ENCODE data around the gene SNX4.

The SNX4 gene

DNA sequence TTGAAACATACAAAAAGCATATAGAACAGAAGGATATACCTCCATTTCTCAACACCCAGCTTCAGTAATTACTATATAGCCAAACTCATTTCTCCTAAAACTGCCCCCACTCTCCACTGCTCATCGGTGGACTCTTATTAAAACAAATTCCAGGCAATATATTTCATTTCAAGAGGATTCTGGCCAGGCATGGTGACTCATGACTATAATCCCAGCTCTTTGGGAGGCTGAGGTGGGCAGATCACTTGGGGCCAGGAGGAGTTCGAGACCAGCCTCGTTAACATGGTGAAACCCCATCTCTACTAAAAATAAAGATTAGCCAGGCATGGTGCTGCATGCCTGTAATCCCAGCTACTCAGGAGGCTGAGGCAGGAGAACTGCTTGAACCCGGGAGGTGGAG, 40.9 kb downstream of the SNX4 start:
- Histone ChIP-seq H3K27ac (ENCODE audit: low read length) (no peak overlapping the region), H3F3A (ENCODE audit: insufficient read depth, low read length) (no peaks in the 10 kb centered on the region), H3K27me3 (replicated peaks; ENCODE audit: insufficient read depth, low read length) (no peaks in the 10 kb centered on the region), H3K4me2 (ENCODE audit: low read depth, low read length) (no peak overlapping the region), H4K20me1 (ENCODE audit: insufficient read depth, low read length) (no peaks in the 10 kb centered on the region; the same call in 1 of the 2 replicates), H3K9me3 (replicated peaks; ENCODE audit: insufficient read depth, low read length) (no peaks in the 10 kb centered on the region), H3K9me2 (replicated peaks; ENCODE audit: insufficient read depth, low read length) (no peaks in the 10 kb centered on the region), H3K4me3 (ENCODE audit: low read length) (no peak overlapping the region), H3K36me3 (replicated peaks; ENCODE audit: insufficient read depth, low read length) (no peaks in the 10 kb centered on the region), H2AFZ (ENCODE audit: low read length) (no peak overlapping the region), H3K9ac (ENCODE audit: low read length) (no peak overlapping the region), H3K4me1 (ENCODE audit: low read length) (no peaks in the 10 kb centered on the region), H3K79me2 (ENCODE audit: low read length) (no peaks in the 10 kb centered on the region)
- TF ChIP-seq EZH2 (optimal IDR thresholded peaks at IDR 0.05; ENCODE audit: low read depth, low read length) = no peak
- TF ChIP-seq, protein P1, sequence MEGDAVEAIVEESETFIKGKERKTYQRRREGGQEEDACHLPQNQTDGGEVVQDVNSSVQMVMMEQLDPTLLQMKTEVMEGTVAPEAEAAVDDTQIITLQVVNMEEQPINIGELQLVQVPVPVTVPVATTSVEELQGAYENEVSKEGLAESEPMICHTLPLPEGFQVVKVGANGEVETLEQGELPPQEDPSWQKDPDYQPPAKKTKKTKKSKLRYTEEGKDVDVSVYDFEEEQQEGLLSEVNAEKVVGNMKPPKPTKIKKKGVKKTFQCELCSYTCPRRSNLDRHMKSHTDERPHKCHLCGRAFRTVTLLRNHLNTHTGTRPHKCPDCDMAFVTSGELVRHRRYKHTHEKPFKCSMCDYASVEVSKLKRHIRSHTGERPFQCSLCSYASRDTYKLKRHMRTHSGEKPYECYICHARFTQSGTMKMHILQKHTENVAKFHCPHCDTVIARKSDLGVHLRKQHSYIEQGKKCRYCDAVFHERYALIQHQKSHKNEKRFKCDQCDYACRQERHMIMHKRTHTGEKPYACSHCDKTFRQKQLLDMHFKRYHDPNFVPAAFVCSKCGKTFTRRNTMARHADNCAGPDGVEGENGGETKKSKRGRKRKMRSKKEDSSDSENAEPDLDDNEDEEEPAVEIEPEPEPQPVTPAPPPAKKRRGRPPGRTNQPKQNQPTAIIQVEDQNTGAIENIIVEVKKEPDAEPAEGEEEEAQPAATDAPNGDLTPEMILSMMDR (IDR thresholded peaks at IDR 0.05; ENCODE audit: low read length) = no peak
- TF ChIP-seq EZH2phosphoT487 (IDR thresholded peaks at IDR 0.05; ENCODE audit: low read length) = no peak
- DNase-seq = no peak

DNA sequence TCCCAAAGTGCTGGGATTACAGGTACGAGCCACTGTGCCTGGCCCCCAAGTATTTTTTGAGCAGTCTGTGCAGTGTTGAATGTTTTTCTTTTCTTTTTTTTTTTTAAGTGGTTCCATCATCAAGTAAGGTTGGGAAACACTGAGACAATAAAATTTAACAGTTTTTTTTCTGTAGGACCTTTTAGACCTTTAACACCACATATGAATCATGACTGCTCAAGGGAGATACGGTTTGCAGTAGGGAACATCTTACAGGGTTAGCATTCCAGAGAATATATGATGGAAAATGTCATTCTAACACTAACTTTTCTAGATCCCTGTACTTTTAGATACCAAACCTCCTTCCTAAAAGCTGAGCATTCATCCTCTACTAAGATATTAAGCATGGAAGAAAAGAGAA, 41.7 kb downstream of the SNX4 start:
- H3K9ac ChIP-seq (ENCODE audit: low read length) = no peak overlapping the region
- H3K27ac ChIP-seq (ENCODE audit: low read length) = no peak overlapping the region
- H3K4me3 ChIP-seq (ENCODE audit: low read length) = no peak overlapping the region
- H3K79me2 ChIP-seq (ENCODE audit: low read length) = no peaks in the 10 kb centered on the region
- H3K9me2 ChIP-seq (replicated peaks; ENCODE audit: insufficient read depth, low read length) = no peaks in the 10 kb centered on the region
- H3K36me3 ChIP-seq (replicated peaks; ENCODE audit: insufficient read depth, low read length) = no peaks in the 10 kb centered on the region
- no peaks in the 10 kb centered on the region for H3K9me3 ChIP-seq (replicated peaks; ENCODE audit: insufficient read depth, low read length)
- no peak overlapping the region for H2AFZ ChIP-seq (ENCODE audit: low read length)
- no peaks in the 10 kb centered on the region for H3K27me3 ChIP-seq (replicated peaks; ENCODE audit: insufficient read depth, low read length)
- no peak for DNase-seq
- H3K4me1 ChIP-seq (ENCODE audit: low read length) = no peaks in the 10 kb centered on the region
- TF ChIP-seq, protein P1 (IDR thresholded peaks at IDR 0.05; ENCODE audit: low read length) = no peak
- TF ChIP-seq EZH2phosphoT487 (IDR thresholded peaks at IDR 0.05; ENCODE audit: low read length) = no peak
- TF ChIP-seq EZH2 (optimal IDR thresholded peaks at IDR 0.05; ENCODE audit: low read depth, low read length) = no peak
- no peaks in the 10 kb centered on the region; the same call in 1 of the 2 replicates for H4K20me1 ChIP-seq (ENCODE audit: insufficient read depth, low read length)
- no peaks in the 10 kb centered on the region for H3F3A ChIP-seq (ENCODE audit: insufficient read depth, low read length)
- no peak overlapping the region for H3K4me2 ChIP-seq (ENCODE audit: low read depth, low read length)

DNA sequence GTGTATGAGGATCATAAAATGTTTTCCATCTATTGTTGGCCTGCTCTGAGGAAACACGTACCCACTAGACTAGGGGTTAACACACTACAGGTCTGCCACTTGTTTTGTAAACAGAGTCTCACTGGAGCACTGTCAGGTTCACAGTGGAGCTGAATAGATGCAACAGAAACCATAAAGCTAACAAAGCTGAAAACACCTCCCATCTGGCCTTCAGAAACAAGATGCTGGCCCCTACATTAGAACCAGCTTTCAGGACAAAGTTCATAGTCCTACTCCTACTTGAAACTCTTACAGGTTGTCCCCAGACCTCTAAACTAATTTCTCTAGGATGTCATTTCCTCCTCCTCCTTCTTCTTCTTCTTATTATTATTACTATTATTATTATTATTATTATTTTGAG, 42.3 kb downstream of the SNX4 start:
- DNase-seq = no peak
- Histone ChIP-seq H3K9ac (ENCODE audit: low read length) (no peak overlapping the region), H3K27me3 (replicated peaks; ENCODE audit: insufficient read depth, low read length) (no peaks in the 10 kb centered on the region), H3K79me2 (ENCODE audit: low read length) (no peaks in the 10 kb centered on the region), H4K20me1 (ENCODE audit: insufficient read depth, low read length) (no peaks in the 10 kb centered on the region), H2AFZ (ENCODE audit: low read length) (no peak overlapping the region), H3K9me2 (replicated peaks; ENCODE audit: insufficient read depth, low read length) (no peaks in the 10 kb centered on the region), H3K4me3 (ENCODE audit: low read length) (no peak overlapping the region), H3K36me3 (replicated peaks; ENCODE audit: insufficient read depth, low read length) (no peaks in the 10 kb centered on the region), H3K9me3 (replicated peaks; ENCODE audit: insufficient read depth, low read length) (no peaks in the 10 kb centered on the region), H3F3A (ENCODE audit: insufficient read depth, low read length) (no peaks in the 10 kb centered on the region), H3K4me1 (ENCODE audit: low read length) (no peaks in the 10 kb centered on the region), H3K27ac (ENCODE audit: low read length) (no peak overlapping the region), H3K4me2 (ENCODE audit: low read depth, low read length) (no peak overlapping the region)
- TF ChIP-seq EZH2phosphoT487 (IDR thresholded peaks at IDR 0.05; ENCODE audit: low read length) (no peak), EZH2 (optimal IDR thresholded peaks at IDR 0.05; ENCODE audit: low read depth, low read length) (no peak)
- TF ChIP-seq, protein P1 (IDR thresholded peaks at IDR 0.05; ENCODE audit: low read length) = no peak

Data from MM.1S (cell line).